Measurements from ENCODE around the gene RPP21. TPM values are rescaled to one million over a fixed set of nuclear protein-coding genes. Genes with fewer than 3 reads are reported as not detected.

Gene RPP21
- total RNA-seq, 1 donor: 24.6 TPM

- no peak overlapping the region for H3K4me2 ChIP-seq (ENCODE audit: insufficient read depth, low read length)
- no peak overlapping the region for H3K4me3 ChIP-seq (ENCODE audit: insufficient read depth, low read length)
- no peaks in the 10 kb centered on the region for H3K9me3 ChIP-seq (ENCODE audit: low read depth, low read length)
- H3K36me3 ChIP-seq (ENCODE audit: insufficient read depth, low read length): peaks cover 41% of the 10 kb centered on the region
- DNase-seq (ENCODE audit: insufficient read length, low spot score, missing footprints): no peak
- H3K27me3 ChIP-seq (ENCODE audit: insufficient read depth, low read length): no peaks in the 10 kb centered on the region
- no peak overlapping the region for H3K27ac ChIP-seq (ENCODE audit: low read depth, low read length)
- H4K20me1 ChIP-seq (ENCODE audit: insufficient read depth, low read length): peaks cover 9% of the 10 kb centered on the region
- peaks cover 31% of the 10 kb centered on the region for H3K79me2 ChIP-seq (ENCODE audit: insufficient read depth, low read length)
- TF ChIP-seq CTCF (IDR thresholded peaks at IDR 0.05; ENCODE audit: extremely low read depth, low read depth, low read length): no peak
- H2AFZ ChIP-seq (ENCODE audit: low read length): no peak overlapping the region
- peaks cover 19% of the 10 kb centered on the region for H3K4me1 ChIP-seq (ENCODE audit: insufficient read depth, low read length)
Observed at GRCh38 chr6:30329331-30329730, 15.6 kb upstream of the RPP21 start.

GRCh38 chr6:30331981-30332380, 13.0 kb upstream of the RPP21 start:
- Histone ChIP-seq H3K27ac (ENCODE audit: low read depth, low read length) (no peak overlapping the region), H3K79me2 (ENCODE audit: insufficient read depth, low read length) (peaks cover 11% of the 10 kb centered on the region), H3K36me3 (ENCODE audit: insufficient read depth, low read length) (peaks cover 65% of the 10 kb centered on the region), H2AFZ (ENCODE audit: low read length) (no peak overlapping the region), H3K4me1 (ENCODE audit: insufficient read depth, low read length) (peaks cover 8% of the 10 kb centered on the region), H3K9me3 (ENCODE audit: low read depth, low read length) (no peaks in the 10 kb centered on the region), H3K4me3 (ENCODE audit: insufficient read depth, low read length) (no peak overlapping the region), H4K20me1 (ENCODE audit: insufficient read depth, low read length) (no peaks in the 10 kb centered on the region), H3K4me2 (ENCODE audit: insufficient read depth, low read length) (no peak overlapping the region), H3K27me3 (ENCODE audit: insufficient read depth, low read length) (no peaks in the 10 kb centered on the region)
- no peak for DNase-seq (ENCODE audit: insufficient read length, low spot score, missing footprints)
- TF ChIP-seq CTCF (IDR thresholded peaks at IDR 0.05; ENCODE audit: extremely low read depth, low read depth, low read length): no peak

DNA sequence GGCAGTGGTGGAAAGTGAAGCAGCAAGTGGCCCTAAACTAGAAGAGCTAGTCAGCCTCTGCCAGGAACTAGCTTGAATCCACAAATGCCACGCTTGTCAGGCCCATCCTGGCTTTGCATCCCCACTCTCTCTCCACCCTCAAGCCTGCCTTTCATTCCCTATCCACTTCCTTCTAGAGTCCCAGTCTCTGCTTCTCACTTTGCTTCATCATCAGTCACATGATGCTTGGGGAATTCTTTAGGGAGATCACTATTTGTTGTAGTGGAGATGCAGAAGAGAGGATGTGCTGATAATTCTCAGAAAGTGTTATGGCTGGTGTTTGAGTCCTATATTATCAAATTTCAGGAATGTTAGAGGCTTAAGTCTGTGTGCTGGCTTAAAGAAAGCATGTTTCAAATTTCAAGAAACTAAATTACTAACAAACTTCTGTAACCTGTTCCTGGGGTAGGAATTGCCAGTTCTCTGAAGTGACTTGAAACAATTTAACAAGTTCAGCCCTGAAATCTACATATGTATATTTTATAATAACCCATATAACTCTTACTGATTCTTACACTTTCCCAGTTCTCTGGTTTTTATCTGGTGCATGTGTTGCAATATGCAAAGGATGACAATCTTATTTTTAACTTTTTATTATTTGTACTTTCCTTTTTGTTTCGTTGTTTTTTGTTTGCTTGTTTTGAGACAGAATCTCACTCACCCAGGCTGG, 10.7 kb upstream of the RPP21 start:
- no peak overlapping the region for H3K4me2 ChIP-seq (ENCODE audit: insufficient read depth, low read length)
- H2AFZ ChIP-seq (ENCODE audit: low read length): no peak overlapping the region
- no peaks in the 10 kb centered on the region for H4K20me1 ChIP-seq (ENCODE audit: insufficient read depth, low read length)
- no peaks in the 10 kb centered on the region for H3K9me3 ChIP-seq (ENCODE audit: low read depth, low read length)
- H3K27ac ChIP-seq (ENCODE audit: low read depth, low read length): no peak overlapping the region
- no peaks in the 10 kb centered on the region for H3K4me1 ChIP-seq (ENCODE audit: insufficient read depth, low read length)
- H3K79me2 ChIP-seq (ENCODE audit: insufficient read depth, low read length): no peaks in the 10 kb centered on the region
- peaks cover 66% of the 10 kb centered on the region for H3K36me3 ChIP-seq (ENCODE audit: insufficient read depth, low read length)
- H3K27me3 ChIP-seq (ENCODE audit: insufficient read depth, low read length): no peaks in the 10 kb centered on the region
- TF ChIP-seq CTCF (IDR thresholded peaks at IDR 0.05; ENCODE audit: extremely low read depth, low read depth, low read length): no peak
- no peak overlapping the region for H3K4me3 ChIP-seq (ENCODE audit: insufficient read depth, low read length)
- peak; percentile 62 for DNase-seq (ENCODE audit: insufficient read length, low spot score, missing footprints)

GRCh38 chr6:30340589-30341054, 4.3 kb upstream of the RPP21 start:
- TF ChIP-seq CTCF (IDR thresholded peaks at IDR 0.05; ENCODE audit: extremely low read depth, low read depth, low read length): no peak
- Histone ChIP-seq H3K4me1 (ENCODE audit: insufficient read depth, low read length) (peaks cover 5% of the 10 kb centered on the region), H3K4me2 (ENCODE audit: insufficient read depth, low read length) (peak overlapping the region; percentile 24), H3K36me3 (ENCODE audit: insufficient read depth, low read length) (peaks cover 39% of the 10 kb centered on the region), H3K27me3 (ENCODE audit: insufficient read depth, low read length) (no peaks in the 10 kb centered on the region), H3K4me3 (ENCODE audit: insufficient read depth, low read length) (no peak overlapping the region), H3K27ac (ENCODE audit: low read depth, low read length) (no peak overlapping the region), H4K20me1 (ENCODE audit: insufficient read depth, low read length) (no peaks in the 10 kb centered on the region), H2AFZ (ENCODE audit: low read length) (no peak overlapping the region), H3K9me3 (ENCODE audit: low read depth, low read length) (no peaks in the 10 kb centered on the region), H3K79me2 (ENCODE audit: insufficient read depth, low read length) (no peaks in the 10 kb centered on the region)
- no peak for DNase-seq (ENCODE audit: insufficient read length, low spot score, missing footprints)
